WTC11 (cell line): Measurements from ENCODE around the gene OAF. TPM values are rescaled to one million over a fixed set of nuclear protein-coding genes. Genes with fewer than 3 reads are reported as not detected.

ENCODE experiments used
- ATAC-seq: fragments of 200-7000 bp; cut with Tn5 transposase; 2 replicates; pipeline ENCODE4 v1.10.0; 2021; ENCODE audit warnings: mild to moderate bottlenecking, moderate library complexity
- CTCF ChIA-PET: fragments of 300-600 bp; sonication (Branson Sonifier 250); formaldehyde crosslinking; loops from one replicate; lab custom pipeline; 2021; ENCODE audit warnings: antibody characterized with exemption; lab: Charles Lee
- POLR2A ChIA-PET: fragments of 350-600 bp; sonication (Branson Sonifier 250); formaldehyde crosslinking; loops from one replicate; lab custom pipeline; 2021; ENCODE audit warnings: antibody characterized with exemption; lab: Charles Lee
- DNase-seq: peaks from one replicate; pipeline ENCODE4 v3.0.0; 2021; ENCODE audit warnings: low spot score
- H3K27ac Mint-ChIP-seq: 2 replicates; pipeline ENCODE4 v1.8.0; 2021; ENCODE audit warnings: mixed read lengths
- H3K27me3 Mint-ChIP-seq: 2 replicates; pipeline ENCODE4 v1.8.0; 2021; ENCODE audit warnings: low read depth, mild to moderate bottlenecking, moderate library complexity, mixed read lengths
- H3K36me3 Mint-ChIP-seq: 2 replicates; pipeline ENCODE4 v1.8.0; 2021; ENCODE audit warnings: mixed read lengths
- H3K4me1 Mint-ChIP-seq: 2 replicates; pipeline ENCODE4 v1.8.0; 2022; ENCODE audit warnings: mixed read lengths
- H3K4me3 Mint-ChIP-seq: 2 replicates; pipeline ENCODE4 v1.8.0; 2021; ENCODE audit warnings: mild to moderate bottlenecking, moderate library complexity, mixed read lengths
- H3K9me3 Mint-ChIP-seq: 2 replicates; pipeline ENCODE4 v1.8.0; 2021; ENCODE audit warnings: mixed read lengths
- ARID4B ChIP-seq: sonication (generic); formaldehyde crosslinking; IDR thresholded peaks from 2 replicates; pipeline ENCODE4 v1.8.0; 2023; ENCODE audit warnings: missing genetic modification reagents, mild to moderate bottlenecking, borderline replicate concordance
- ATF6 ChIP-seq: sonication (generic); formaldehyde crosslinking; IDR thresholded peaks from 2 replicates; pipeline ENCODE4 v1.8.1; 2023; ENCODE audit warnings: mild to moderate bottlenecking, missing genetic modification reagents
- GTF2I ChIP-seq: fragments of 250-450 bp; sonication (Bioruptor Pico); conservative IDR thresholded peaks from 2 replicates; pipeline ENCODE4 v1.4.0; 2021; ENCODE audit warnings: mild to moderate bottlenecking
- PRRX2 ChIP-seq: fragments of 250-450 bp; sonication (Bioruptor Pico); IDR thresholded peaks from 2 replicates; pipeline ENCODE4 v1.8.0; 2021; ENCODE audit warnings: mild to moderate bottlenecking
- ZNF121 ChIP-seq: sonication (generic); formaldehyde crosslinking; IDR thresholded peaks from 2 replicates; pipeline ENCODE4 v1.8.0; 2023; ENCODE audit warnings: missing genetic modification reagents
- ZNF219 ChIP-seq: sonication (generic); formaldehyde crosslinking; IDR thresholded peaks from 2 replicates; pipeline ENCODE4 v1.8.0; 2023; ENCODE audit warnings: missing genetic modification reagents, mild to moderate bottlenecking, borderline replicate concordance
- ZNF263 ChIP-seq: sonication (generic); formaldehyde crosslinking; IDR thresholded peaks from 2 replicates; pipeline ENCODE4 v1.8.1; 2022; ENCODE audit warnings: low read depth, mild to moderate bottlenecking, moderate library complexity, missing genetic modification reagents
- ZNF281 ChIP-seq: sonication (generic); formaldehyde crosslinking; IDR thresholded peaks from 2 replicates; pipeline ENCODE4 v1.8.0; 2023; ENCODE audit warnings: mild to moderate bottlenecking, missing genetic modification reagents
- ZSCAN18 ChIP-seq: fragments of 250-450 bp; sonication (Bioruptor Pico); IDR thresholded peaks from 2 replicates; pipeline ENCODE4 v2.1.2; 2022; ENCODE audit warnings: mild to moderate bottlenecking, moderate library complexity
- total RNA-seq: library from RNA; stranded (reverse); gene quantifications from 3 replicates; pipeline ENCODE4 v1.2.3, GENCODE V29; 2021

Gene OAF
- total RNA-seq, 1 experiment from 2014 or later, result 5.6 TPM

- TF ChIP-seq PRRX2 (CRISPR knock-in tag), result no peak
- no peak for TF ChIP-seq ARID4B (CRISPR knock-in tag)
- TF ChIP-seq GTF2I (CRISPR knock-in tag), result no peak
Observed at GRCh38 chr11:120214581-120214980, 3.7 kb downstream of the OAF start (continued).

GRCh38 chr11:120215634-120216033 is 4.8 kb downstream of the OAF start:
- ATAC-seq (no peak), DNase-seq (no peak)
- TF ChIP-seq ZNF219 (CRISPR knock-in tag), result no peak
- no peak for TF ChIP-seq ZNF121 (CRISPR knock-in tag)
- TF ChIP-seq ZNF281 (CRISPR knock-in tag), result no peak
- no peak for TF ChIP-seq ATF6
- no peak for TF ChIP-seq ZNF263
- TF ChIP-seq ARID4B (CRISPR knock-in tag), result no peak
- TF ChIP-seq ZSCAN18 (CRISPR knock-in tag), result no peak
- no peaks in the 10 kb centered on the region for H3K9me3 Mint-ChIP-seq
- ChIA-PET POLR2A (no interaction called here), CTCF (interaction anchor here (1.3 to 5.0 kb wide), 5 partner anchors 13 to 47 kb away, joined by 4 to 28 read pairs (median 11); no protein-coding TSS in a partner anchor)
- H3K27me3 Mint-ChIP-seq, result peaks cover 85% of the 10 kb centered on the region
- H3K4me1 Mint-ChIP-seq, result peaks cover 26% of the 10 kb centered on the region
- no peak overlapping the region for H3K4me3 Mint-ChIP-seq
- H3K27ac Mint-ChIP-seq, result no peak overlapping the region
- H3K36me3 Mint-ChIP-seq, result no peaks in the 10 kb centered on the region
